Measurements from ENCODE around the gene WNT3A.

WNT3A gene

GRCh38 chr1:228066891-228067654, 60.3 kb downstream of the WNT3A start:
- Mint-ChIP-seq H3K36me3 (ENCODE audit: low read depth) (no peaks in the 10 kb centered on the region), H3K27ac (no peak overlapping the region), H3K4me3 (no peak overlapping the region), H3K9me3 (no peaks in the 10 kb centered on the region), H3K27me3 (ENCODE audit: low read depth, poor library complexity) (peaks cover 18% of the 10 kb centered on the region), H3K4me1 (peaks cover 6% of the 10 kb centered on the region)
- TF ChIP-seq CTCF (IDR thresholded peaks at IDR 0.05) = no peak
- no peak for DNase-seq

GRCh38 chr1:228068359-228068758, 61.6 kb downstream of the WNT3A start:
- peaks cover 6% of the 10 kb centered on the region for H3K4me1 Mint-ChIP-seq
- TF ChIP-seq CTCF (IDR thresholded peaks at IDR 0.05) = no peak
- DNase-seq = no peak
- peaks cover 18% of the 10 kb centered on the region for H3K27me3 Mint-ChIP-seq (ENCODE audit: low read depth, poor library complexity)
- no peaks in the 10 kb centered on the region for H3K36me3 Mint-ChIP-seq (ENCODE audit: low read depth)
- H3K4me3 Mint-ChIP-seq = no peak overlapping the region
- no peaks in the 10 kb centered on the region for H3K9me3 Mint-ChIP-seq
- H3K27ac Mint-ChIP-seq = no peak overlapping the region

- no peak overlapping the region for H3K4me3 Mint-ChIP-seq
- peaks cover 24% of the 10 kb centered on the region for H3K27me3 Mint-ChIP-seq (ENCODE audit: low read depth, poor library complexity)
- no peaks in the 10 kb centered on the region for H3K36me3 Mint-ChIP-seq (ENCODE audit: low read depth)
Observed at GRCh38 chr1:228070173-228070572, 63.4 kb downstream of the WNT3A start.

GRCh38 chr1:228070851-228071250, 64.1 kb downstream of the WNT3A start:
- H3K36me3 Mint-ChIP-seq (ENCODE audit: low read depth) = no peaks in the 10 kb centered on the region
- H3K9me3 Mint-ChIP-seq = no peaks in the 10 kb centered on the region
- H3K4me1 Mint-ChIP-seq = peaks cover 16% of the 10 kb centered on the region
- no peak for DNase-seq
- no peak overlapping the region for H3K4me3 Mint-ChIP-seq
- TF ChIP-seq CTCF (IDR thresholded peaks at IDR 0.05) = no peak
- peaks cover 24% of the 10 kb centered on the region for H3K27me3 Mint-ChIP-seq (ENCODE audit: low read depth, poor library complexity)
- no peak overlapping the region for H3K27ac Mint-ChIP-seq

More at GRCh38 chr1:228070173-228070572, 63.4 kb downstream of the WNT3A start:
- Mint-ChIP-seq H3K4me1 (peaks cover 14% of the 10 kb centered on the region), H3K27ac (no peak overlapping the region), H3K9me3 (no peaks in the 10 kb centered on the region)
- no peak for DNase-seq
- TF ChIP-seq CTCF (IDR thresholded peaks at IDR 0.05) = no peak

- no peak overlapping the region for H3K4me3 Mint-ChIP-seq
- TF ChIP-seq CTCF (IDR thresholded peaks at IDR 0.05) = no peak
- H3K4me1 Mint-ChIP-seq = peaks cover 13% of the 10 kb centered on the region
- no peak overlapping the region for H3K27ac Mint-ChIP-seq
- no peaks in the 10 kb centered on the region for H3K36me3 Mint-ChIP-seq (ENCODE audit: low read depth)
- DNase-seq = no peak
- H3K27me3 Mint-ChIP-seq (ENCODE audit: low read depth, poor library complexity) = peaks cover 24% of the 10 kb centered on the region
- no peaks in the 10 kb centered on the region for H3K9me3 Mint-ChIP-seq
Observed at GRCh38 chr1:228071839-228072657, 65.2 kb downstream of the WNT3A start.

Measured in nephron progenitor cell (in vitro differentiated cells).